WTC11 (cell line): ENCODE measurements around the gene OTOP1.

ENCODE experiments used
- TF ChIP-seq, protein P1 (sequence below): fragments of 200-600 bp; IDR thresholded peaks from 2 replicates; pipeline ENCODE4 v1.8.0; 2022; ENCODE audit warnings: antibody characterized with exemption
- TF ChIP-seq, protein P2 (sequence below): sonication (generic); formaldehyde crosslinking; IDR thresholded peaks from 2 replicates; pipeline ENCODE4 v1.8.1; 2023; ENCODE audit warnings: mild to moderate bottlenecking, missing genetic modification reagents
- TF ChIP-seq, protein P3 (sequence below): sonication (generic); formaldehyde crosslinking; IDR thresholded peaks from 2 replicates; pipeline ENCODE4 v1.8.1; 2022; ENCODE audit warnings: missing genetic modification reagents, borderline replicate concordance
- TF ChIP-seq, protein P4 (sequence below): sonication (generic); formaldehyde crosslinking; IDR thresholded peaks from 2 replicates; pipeline ENCODE4 v1.8.0; 2022; ENCODE audit warnings: mild to moderate bottlenecking, missing genetic modification reagents

DNA sequence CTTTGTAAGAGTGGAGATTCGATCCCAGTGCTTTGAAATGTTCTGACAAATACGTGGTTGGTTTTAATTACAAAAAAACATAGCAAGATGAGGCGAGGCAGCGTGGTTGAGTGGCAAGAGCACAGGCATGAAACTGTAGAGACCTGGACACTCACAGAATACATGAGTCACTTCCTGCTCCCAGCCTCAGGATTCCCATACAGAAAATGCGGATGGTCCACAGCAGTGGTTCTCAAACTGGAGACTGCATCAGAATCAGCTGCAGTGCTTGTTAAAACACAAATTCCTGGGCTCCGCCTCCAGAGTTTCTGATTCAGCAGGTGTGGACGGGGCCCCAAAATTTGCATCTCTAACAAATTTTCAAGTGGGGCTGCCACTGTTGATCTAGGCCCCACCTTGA, 10.1 kb downstream of the OTOP1 start:
- TF ChIP-seq, protein P1, sequence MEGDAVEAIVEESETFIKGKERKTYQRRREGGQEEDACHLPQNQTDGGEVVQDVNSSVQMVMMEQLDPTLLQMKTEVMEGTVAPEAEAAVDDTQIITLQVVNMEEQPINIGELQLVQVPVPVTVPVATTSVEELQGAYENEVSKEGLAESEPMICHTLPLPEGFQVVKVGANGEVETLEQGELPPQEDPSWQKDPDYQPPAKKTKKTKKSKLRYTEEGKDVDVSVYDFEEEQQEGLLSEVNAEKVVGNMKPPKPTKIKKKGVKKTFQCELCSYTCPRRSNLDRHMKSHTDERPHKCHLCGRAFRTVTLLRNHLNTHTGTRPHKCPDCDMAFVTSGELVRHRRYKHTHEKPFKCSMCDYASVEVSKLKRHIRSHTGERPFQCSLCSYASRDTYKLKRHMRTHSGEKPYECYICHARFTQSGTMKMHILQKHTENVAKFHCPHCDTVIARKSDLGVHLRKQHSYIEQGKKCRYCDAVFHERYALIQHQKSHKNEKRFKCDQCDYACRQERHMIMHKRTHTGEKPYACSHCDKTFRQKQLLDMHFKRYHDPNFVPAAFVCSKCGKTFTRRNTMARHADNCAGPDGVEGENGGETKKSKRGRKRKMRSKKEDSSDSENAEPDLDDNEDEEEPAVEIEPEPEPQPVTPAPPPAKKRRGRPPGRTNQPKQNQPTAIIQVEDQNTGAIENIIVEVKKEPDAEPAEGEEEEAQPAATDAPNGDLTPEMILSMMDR, result no peak
- TF ChIP-seq, protein P2, sequence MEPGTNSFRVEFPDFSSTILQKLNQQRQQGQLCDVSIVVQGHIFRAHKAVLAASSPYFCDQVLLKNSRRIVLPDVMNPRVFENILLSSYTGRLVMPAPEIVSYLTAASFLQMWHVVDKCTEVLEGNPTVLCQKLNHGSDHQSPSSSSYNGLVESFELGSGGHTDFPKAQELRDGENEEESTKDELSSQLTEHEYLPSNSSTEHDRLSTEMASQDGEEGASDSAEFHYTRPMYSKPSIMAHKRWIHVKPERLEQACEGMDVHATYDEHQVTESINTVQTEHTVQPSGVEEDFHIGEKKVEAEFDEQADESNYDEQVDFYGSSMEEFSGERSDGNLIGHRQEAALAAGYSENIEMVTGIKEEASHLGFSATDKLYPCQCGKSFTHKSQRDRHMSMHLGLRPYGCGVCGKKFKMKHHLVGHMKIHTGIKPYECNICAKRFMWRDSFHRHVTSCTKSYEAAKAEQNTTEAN, result no peak
- TF ChIP-seq, protein P3, sequence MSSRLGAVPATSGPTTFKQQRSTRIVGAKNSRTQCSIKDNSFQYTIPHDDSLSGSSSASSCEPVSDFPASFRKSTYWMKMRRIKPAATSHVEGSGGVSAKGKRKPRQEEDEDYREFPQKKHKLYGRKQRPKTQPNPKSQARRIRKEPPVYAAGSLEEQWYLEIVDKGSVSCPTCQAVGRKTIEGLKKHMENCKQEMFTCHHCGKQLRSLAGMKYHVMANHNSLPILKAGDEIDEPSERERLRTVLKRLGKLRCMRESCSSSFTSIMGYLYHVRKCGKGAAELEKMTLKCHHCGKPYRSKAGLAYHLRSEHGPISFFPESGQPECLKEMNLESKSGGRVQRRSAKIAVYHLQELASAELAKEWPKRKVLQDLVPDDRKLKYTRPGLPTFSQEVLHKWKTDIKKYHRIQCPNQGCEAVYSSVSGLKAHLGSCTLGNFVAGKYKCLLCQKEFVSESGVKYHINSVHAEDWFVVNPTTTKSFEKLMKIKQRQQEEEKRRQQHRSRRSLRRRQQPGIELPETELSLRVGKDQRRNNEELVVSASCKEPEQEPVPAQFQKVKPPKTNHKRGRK (CRISPR knock-in tag), result no peak
- TF ChIP-seq, protein P4, sequence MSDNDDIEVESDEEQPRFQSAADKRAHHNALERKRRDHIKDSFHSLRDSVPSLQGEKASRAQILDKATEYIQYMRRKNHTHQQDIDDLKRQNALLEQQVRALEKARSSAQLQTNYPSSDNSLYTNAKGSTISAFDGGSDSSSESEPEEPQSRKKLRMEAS, result no peak
